ENCODE data around the gene TTLL13.

DNA sequence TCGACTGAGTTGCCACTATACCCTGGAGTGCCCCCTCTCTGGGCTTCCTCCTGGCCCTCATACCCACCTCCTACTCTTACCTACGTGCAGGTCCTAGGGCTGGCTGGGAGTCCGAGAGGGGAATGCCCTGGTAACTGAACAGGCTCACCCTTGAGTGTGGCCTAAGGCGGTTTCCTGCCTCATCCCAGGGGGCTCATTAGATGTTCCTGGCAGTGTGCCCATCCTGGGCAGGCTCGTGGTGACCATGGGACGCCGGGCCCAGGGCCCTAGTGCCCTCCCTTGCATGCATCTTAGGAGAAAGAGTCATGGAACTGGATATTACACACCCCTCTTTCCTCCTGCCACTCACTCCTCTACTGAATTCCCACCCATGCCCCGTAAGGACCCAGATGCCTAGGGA lies 45.4 kb upstream of the TTLL13 start:
- TF ChIP-seq, protein P1, sequence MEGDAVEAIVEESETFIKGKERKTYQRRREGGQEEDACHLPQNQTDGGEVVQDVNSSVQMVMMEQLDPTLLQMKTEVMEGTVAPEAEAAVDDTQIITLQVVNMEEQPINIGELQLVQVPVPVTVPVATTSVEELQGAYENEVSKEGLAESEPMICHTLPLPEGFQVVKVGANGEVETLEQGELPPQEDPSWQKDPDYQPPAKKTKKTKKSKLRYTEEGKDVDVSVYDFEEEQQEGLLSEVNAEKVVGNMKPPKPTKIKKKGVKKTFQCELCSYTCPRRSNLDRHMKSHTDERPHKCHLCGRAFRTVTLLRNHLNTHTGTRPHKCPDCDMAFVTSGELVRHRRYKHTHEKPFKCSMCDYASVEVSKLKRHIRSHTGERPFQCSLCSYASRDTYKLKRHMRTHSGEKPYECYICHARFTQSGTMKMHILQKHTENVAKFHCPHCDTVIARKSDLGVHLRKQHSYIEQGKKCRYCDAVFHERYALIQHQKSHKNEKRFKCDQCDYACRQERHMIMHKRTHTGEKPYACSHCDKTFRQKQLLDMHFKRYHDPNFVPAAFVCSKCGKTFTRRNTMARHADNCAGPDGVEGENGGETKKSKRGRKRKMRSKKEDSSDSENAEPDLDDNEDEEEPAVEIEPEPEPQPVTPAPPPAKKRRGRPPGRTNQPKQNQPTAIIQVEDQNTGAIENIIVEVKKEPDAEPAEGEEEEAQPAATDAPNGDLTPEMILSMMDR (conservative IDR thresholded peaks at IDR 0.05; ENCODE audit: low read length): no peak
- TF ChIP-seq EZH2phosphoT487 (IDR thresholded peaks at IDR 0.05; ENCODE audit: borderline replicate concordance, low read depth, low read length): no peak

Measured in OCI-LY7 (cell line).